Sigmoid colon (tissue), 3 donors: ENCODE measurements around the gene GJD2.

Experiments used
- CTCF ChIP-seq, 4 experiments: fragments of 450-650 bp in 3 of 4; fragments of 200-600 bp in 1 of 4; IDR thresholded peaks; one replicate each; pipeline ENCODE4 v1.5.1; 2016 to 2019; ENCODE audit warnings: antibody characterized with exemption in 4 of 4, mild to moderate bottlenecking in 3 of 4, moderate library complexity in 2 of 4
- POLR2A ChIP-seq, 2 donors: fragments of 450-650 bp; IDR thresholded peaks; one replicate each; pipeline ENCODE4 v1.6.1; 2016; ENCODE audit warnings: antibody characterized with exemption in 2 of 2, mild to moderate bottlenecking in 2 of 2, moderate library complexity in 2 of 2

DNA sequence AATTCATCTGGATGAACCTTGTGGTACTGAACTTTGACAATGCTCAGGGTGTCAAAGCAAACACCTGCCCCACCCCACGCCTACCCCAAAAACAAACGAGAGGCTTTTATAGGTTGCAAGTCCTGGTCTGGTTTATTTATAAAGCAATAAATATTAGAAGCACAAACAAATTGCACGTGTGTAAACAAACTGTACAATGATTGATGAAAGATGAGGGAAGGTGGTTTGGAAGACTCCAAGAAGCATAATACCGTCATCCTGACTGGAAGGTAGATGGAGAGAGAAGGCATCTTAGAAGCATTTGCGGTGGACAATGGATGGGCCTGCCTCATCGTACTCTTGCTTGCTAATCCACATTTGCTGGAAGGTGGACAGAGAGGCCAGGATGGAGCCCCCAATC is 35.3 kb upstream of the GJD2 start:
- TF ChIP-seq POLR2A (IDR thresholded peaks at IDR 0.05) (no peak), CTCF (IDR thresholded peaks at IDR 0.05) (no peak)
